T47D (cell line): ENCODE data around the gene ZBTB7C.

ENCODE experiments used
- DNase-seq, 2 experiments: peaks; one replicate each; pipeline versions ENCODE4 v3.0.0 to v3.0.0-alpha.2; 2011 to 2012; ENCODE audit warnings: low read depth in 1 of 2, low spot score in 1 of 2
- JUND ChIP-seq: IDR thresholded peaks from 2 replicates; pipeline ENCODE4 v1.6.1; 2012; ENCODE audit warnings: low read depth
- in situ Hi-C: cut with HindIII; loops from 2 replicates; pipeline ENCODE4 v1.10.0; 2016; ENCODE audit warnings: low sequenced_read_pairs, low pct_unique_long_range_greater_than_20kb

The ZBTB7C gene

GRCh38 chr18:48135436-48135966 is 273.7 kb downstream of the ZBTB7C start:
- DNase-seq, result no peak
- TF ChIP-seq JUND, result no peak
- in situ Hi-C loops, result no loop called here

- no peak for TF ChIP-seq JUND
- DNase-seq, result no peak
- in situ Hi-C loops, result no loop called here
Observed at GRCh38 chr18:48134609-48135008, 274.6 kb downstream of the ZBTB7C start.

DNA sequence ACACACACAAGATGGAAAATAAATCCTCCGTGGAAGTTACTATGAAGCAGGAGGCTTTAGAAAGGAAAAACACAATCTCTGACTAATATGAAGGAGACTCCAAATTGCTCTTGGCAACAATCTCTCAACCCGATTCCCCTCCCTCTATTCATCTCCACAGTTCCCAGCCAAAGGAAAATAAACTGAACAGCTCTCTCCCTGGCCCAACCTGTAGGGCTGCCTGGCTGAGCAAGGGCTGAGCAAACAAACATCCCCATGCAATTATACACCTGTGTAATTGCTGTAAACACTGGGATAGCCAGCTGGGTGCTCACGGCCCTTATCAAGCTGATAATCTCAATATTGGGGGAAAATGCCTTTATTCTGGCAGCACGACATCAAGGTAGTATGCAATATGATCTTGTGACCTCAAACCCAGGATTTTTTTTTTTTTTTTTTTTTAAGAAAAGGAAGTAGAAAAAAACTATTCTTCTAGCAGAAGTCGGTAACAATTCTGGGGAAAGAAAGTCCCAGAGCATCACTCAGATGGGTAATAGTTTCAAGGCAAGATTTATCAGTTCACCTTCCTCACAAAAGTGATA is 275.4 kb downstream of the ZBTB7C start:
- in situ Hi-C loops, result no loop called here
- no peak for TF ChIP-seq JUND
- DNase-seq, result peak; percentile 72 to 77

GRCh38 chr18:48132797-48133655 is 276.2 kb downstream of the ZBTB7C start:
- DNase-seq, result peak in 1 of 2 experiments; percentile 13
- in situ Hi-C loops, result no loop called here
- no peak for TF ChIP-seq JUND

- TF ChIP-seq JUND, result no peak
- no peak for DNase-seq
- in situ Hi-C loops, result no loop called here
Observed at GRCh38 chr18:48131042-48131441, 278.1 kb downstream of the ZBTB7C start.

DNA sequence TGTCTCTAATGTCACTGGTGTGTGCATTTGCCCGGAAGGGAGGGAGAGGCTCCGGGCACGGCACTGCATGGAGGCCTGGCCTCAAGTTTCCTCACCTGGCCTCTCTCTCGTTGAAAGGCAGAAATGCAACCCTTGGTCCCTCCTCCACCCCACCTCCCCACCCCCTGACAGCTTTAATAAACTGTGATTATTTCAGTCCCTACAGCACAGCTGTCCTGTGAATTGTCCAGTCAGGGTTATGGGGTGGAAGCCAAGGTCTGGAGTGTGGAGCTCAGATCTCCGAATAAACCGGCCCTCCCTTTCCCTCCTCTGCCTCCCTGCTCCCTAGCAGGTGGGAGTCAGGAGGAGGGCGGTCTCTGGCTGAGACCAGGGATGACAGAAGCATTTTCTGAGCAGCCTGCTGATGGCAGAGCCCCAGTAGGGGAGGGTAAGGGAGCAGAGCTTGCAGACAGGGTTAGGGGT is 279.5 kb downstream of the ZBTB7C start:
- no peak for DNase-seq
- TF ChIP-seq JUND, result no peak
- in situ Hi-C loops, result no loop called here

GRCh38 chr18:48127606-48128005 is 281.6 kb downstream of the ZBTB7C start:
- TF ChIP-seq JUND, result no peak
- in situ Hi-C loops, result no loop called here
- DNase-seq, result no peak

GRCh38 chr18:48126240-48126639 is 282.9 kb downstream of the ZBTB7C start:
- no peak for DNase-seq
- TF ChIP-seq JUND, result no peak
- in situ Hi-C loops, result no loop called here

GRCh38 chr18:48125724-48126123 is 283.5 kb downstream of the ZBTB7C start:
- in situ Hi-C loops, result no loop called here
- no peak for TF ChIP-seq JUND
- no peak for DNase-seq

- in situ Hi-C loops, result no loop called here
- DNase-seq, result no peak
- no peak for TF ChIP-seq JUND
Observed at GRCh38 chr18:48124857-48125626, 284.1 kb downstream of the ZBTB7C start.

- in situ Hi-C loops, result no loop called here
- DNase-seq, result no peak
- no peak for TF ChIP-seq JUND
Observed at GRCh38 chr18:48123941-48124340, 285.2 kb downstream of the ZBTB7C start.

- no peak for TF ChIP-seq JUND
- no peak for DNase-seq
- in situ Hi-C loops, result no loop called here
Observed at GRCh38 chr18:48123324-48123723, 285.9 kb downstream of the ZBTB7C start.

- in situ Hi-C loops, result no loop called here
- DNase-seq, result no peak
- no peak for TF ChIP-seq JUND
Observed at GRCh38 chr18:48122816-48123215, 286.4 kb downstream of the ZBTB7C start.
